Kidney capillary endothelial cell (primary cell): ENCODE measurements around the gene KRTAP1-1.
"Not testable (repeated sequence)": the region's sequence is repeated elsewhere in the genome, so short reads cannot be mapped to it uniquely, and the experiment has no call there.

Source experiments
- DNase-seq: peaks from one replicate; pipeline ENCODE4 v3.0.0-alpha.2; 2018; ENCODE audit warnings: low spot score

KRTAP1-1 gene

GRCh38 chr17:41012326-41013120 is 28.7 kb downstream of the KRTAP1-1 start:
- no peak for DNase-seq

GRCh38 chr17:41010441-41010840 is 30.8 kb downstream of the KRTAP1-1 start:
- no peak for DNase-seq

DNA sequence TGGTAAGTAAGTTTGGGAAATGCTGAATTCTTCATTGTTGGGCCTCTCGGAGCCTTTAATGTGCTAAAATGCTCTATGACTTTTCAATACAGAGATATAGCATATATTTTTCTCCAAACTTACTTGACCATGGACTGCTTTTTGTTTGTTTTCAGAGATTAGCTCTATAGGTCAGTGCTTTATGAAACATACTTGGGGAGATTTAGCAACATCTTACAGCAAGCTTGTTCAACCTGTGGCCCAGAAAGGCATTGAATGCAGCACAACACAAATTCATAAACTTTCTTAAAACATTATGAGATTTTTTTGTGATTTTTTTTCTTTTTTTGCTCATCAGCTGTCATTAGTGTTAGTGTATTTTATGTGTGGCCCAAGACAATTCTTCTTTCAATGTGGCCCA is 31.3 kb downstream of the KRTAP1-1 start:
- no peak for DNase-seq

- no peak for DNase-seq
Observed at GRCh38 chr17:41009301-41009760, 31.9 kb downstream of the KRTAP1-1 start.

GRCh38 chr17:41008811-41009210 is 32.4 kb downstream of the KRTAP1-1 start, which contains the start of gene KRTAP3-1:
Gene KRTAP3-1, minus strand, starts transcription at chr17:41009128. Its CDS starts 54 bp downstream, at chr17:41009074.
- DNase-seq, result no peak

GRCh38 chr17:41004397-41004796 is 36.9 kb downstream of the KRTAP1-1 start:
- DNase-seq, result no peak

- DNase-seq, result no peak
Observed at GRCh38 chr17:41003926-41004325, 37.3 kb downstream of the KRTAP1-1 start.

DNA sequence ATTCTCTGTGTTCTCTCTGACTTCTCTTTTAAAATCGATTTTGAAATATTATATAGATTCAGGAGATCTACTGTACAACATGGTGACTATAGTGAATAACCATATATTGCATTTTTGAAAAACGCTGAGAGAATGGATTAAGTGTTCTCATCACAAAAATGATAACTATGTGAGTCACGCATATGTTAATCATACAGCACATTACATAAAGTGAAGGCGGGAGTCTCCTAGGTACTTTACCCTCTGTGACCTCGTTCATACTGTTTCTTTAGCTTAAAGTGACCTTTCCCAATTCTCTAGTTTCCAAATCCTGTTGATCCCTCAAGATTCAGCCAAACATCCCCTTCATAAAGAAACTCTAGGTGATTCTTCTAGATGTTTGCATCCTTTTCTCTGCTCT is 38.4 kb downstream of the KRTAP1-1 start:
- no peak for DNase-seq

DNA sequence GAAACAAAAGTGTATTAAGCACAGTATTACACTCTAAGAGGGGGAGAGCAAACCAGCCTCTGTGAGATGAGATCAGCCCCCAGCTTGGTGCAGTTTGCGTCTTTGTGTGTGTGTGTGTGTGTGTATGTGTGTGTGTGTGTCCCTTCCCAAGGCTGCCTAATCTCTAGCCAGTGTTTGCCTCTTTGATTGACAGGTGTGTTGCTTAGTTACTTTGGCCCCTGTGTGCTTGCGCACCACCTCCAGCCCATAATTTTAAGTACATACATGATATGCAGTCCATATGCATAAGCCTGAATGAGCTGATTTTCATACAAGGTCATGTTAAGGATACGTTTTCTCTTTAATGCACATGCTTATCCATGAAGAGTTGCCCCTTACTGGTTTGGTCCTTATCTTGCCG is 39.5 kb downstream of the KRTAP1-1 start:
- no peak for DNase-seq

GRCh38 chr17:40999563-40999962 is 41.7 kb downstream of the KRTAP1-1 start, which contains the start of gene KRTAP3-2:
Gene KRTAP3-2, minus strand, starts transcription at chr17:40999906. Its CDS starts 53 bp downstream, at chr17:40999853.
- DNase-seq, result not testable (repeated sequence)

- DNase-seq, result no peak
Observed at GRCh38 chr17:40997361-40997760, 43.9 kb downstream of the KRTAP1-1 start.

DNA sequence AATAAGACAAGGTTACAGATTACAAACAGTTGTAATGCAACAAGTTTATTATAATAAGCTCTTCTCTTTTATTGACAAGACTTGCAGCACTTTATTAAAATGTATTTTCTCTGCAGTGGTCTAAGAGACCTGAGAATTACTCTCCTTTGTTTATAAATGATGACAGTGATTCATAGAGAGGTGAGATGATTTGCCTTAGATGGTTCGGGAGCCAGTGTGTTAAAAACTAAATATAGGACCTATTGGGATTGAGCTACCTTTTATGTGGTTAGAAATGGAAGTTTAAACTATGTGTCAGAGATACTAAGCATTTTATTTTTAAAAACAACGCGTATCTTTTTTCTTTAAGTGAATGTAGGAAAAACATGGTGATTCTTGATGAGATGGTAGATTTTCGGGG is 44.4 kb downstream of the KRTAP1-1 start:
- DNase-seq, result no peak

DNA sequence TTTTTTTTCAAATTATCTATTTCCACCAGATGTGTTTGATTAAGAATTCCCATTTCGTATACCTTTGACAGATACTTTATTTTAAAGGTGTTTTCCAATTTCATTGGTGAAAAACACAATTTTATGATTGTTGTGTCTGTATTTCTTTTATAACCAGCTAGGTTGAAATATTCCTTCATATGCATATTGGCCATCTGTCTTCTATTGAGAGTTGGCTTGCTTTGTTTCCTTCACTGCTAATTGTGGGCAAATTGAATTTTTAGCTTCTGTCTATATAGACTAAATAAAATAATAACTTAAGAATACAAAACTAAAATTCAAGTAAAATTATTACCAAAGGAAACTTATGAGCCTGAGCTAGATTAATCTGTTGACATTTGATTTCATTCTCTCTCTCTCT is 46.1 kb downstream of the KRTAP1-1 start:
- DNase-seq, result no peak

GRCh38 chr17:40993839-40994238 is 47.4 kb downstream of the KRTAP1-1 start, which contains the start of gene KRTAP3-3:
Gene KRTAP3-3, minus strand, starts transcription at chr17:40994164. Its CDS starts 67 bp downstream, at chr17:40994097.
- DNase-seq, result no peak

- no peak for DNase-seq
Observed at GRCh38 chr17:40993084-40993483, 48.2 kb downstream of the KRTAP1-1 start.

DNA sequence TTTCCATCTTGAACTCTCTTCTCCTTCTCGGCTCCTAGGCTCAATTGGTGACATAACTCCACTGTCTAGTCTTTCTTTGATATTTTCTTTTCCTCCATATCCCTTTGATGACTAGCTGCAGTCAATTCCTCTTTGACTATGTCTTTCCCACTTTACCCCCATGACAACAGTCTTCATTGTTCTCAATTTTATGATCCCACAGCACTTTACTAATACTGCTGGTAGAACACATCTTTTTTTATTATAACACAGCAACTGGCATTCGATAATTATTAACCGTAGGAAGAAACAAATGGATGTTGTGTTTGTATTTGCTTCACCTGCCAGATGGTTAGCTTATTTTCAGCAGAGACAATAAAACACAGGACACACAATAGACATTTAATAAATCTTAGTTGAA is 48.6 kb downstream of the KRTAP1-1 start:
- DNase-seq, result no peak
